ENCODE measurements around the gene FOXN3.

- no peak for TF ChIP-seq EZH2 (IDR thresholded peaks at IDR 0.05)
- no peak for TF ChIP-seq POLR2AphosphoS5 (IDR thresholded peaks at IDR 0.05; ENCODE audit: borderline replicate concordance, low read depth, low read length)
These were observed 201.9 kb downstream of the FOXN3 start for GRCh38 chr14:89215114-89215513.

Measured in SK-N-MC (cell line).